GM23338 (cell line): ENCODE results near the gene KNG1.
"Not testable (repeated sequence)": the region's sequence is repeated elsewhere in the genome, so short reads cannot be mapped to it uniquely, and the experiment has no call there.

Experiments
- CREB1 ChIP-seq: fragments of 250-450 bp; sonication (Bioruptor Pico); IDR thresholded peaks from 2 replicates; pipeline ENCODE4 v1.5.0; 2020; ENCODE audit warnings: low read depth, mild to moderate bottlenecking, moderate library complexity
- CTCF ChIP-seq, 2 experiments: fragments of 200-600 bp in 1 of 2; sonication (generic) in 1 of 2; conservative IDR thresholded peaks; 2 replicates each; pipeline versions ENCODE4 v1.5.1 to v1.6.1; 2016 to 2017; ENCODE audit warnings: antibody characterized with exemption in 2 of 2, low read depth in 2 of 2, mild to moderate bottlenecking in 2 of 2, moderate library complexity in 1 of 2
- EZH2 ChIP-seq: fragments of 200-600 bp; sonication (generic); IDR thresholded peaks from one replicate; pipeline ENCODE4 v1.8.0; 2017; ENCODE audit warnings: antibody characterized with exemption, mild to moderate bottlenecking, low read depth; ENCODE audit not compliant: unreplicated experiment
- EZH2phosphoT487 ChIP-seq: fragments of 200-600 bp; sonication (generic); IDR thresholded peaks from one replicate; pipeline ENCODE4 v1.8.1; 2018; ENCODE audit warnings: antibody characterized with exemption; ENCODE audit not compliant: unreplicated experiment
- JUNB ChIP-seq: IDR thresholded peaks from one replicate; pipeline ENCODE4 v1.6.1; 2016; ENCODE audit warnings: antibody characterized with exemption; ENCODE audit not compliant: unreplicated experiment
- NANOG ChIP-seq: IDR thresholded peaks from 2 replicates; pipeline ENCODE4 v1.6.1; 2016; ENCODE audit warnings: antibody characterized with exemption, borderline replicate concordance
- POLR2AphosphoS5 ChIP-seq: IDR thresholded peaks from 2 replicates; pipeline ENCODE4 v1.6.1; 2016; ENCODE audit warnings: antibody characterized with exemption, low read depth
- REST ChIP-seq: IDR thresholded peaks from one replicate; pipeline ENCODE4 v1.6.1; 2018; ENCODE audit warnings: antibody characterized with exemption; ENCODE audit not compliant: unreplicated experiment
- ZNF114 ChIP-seq: fragments of 250-450 bp; sonication (Bioruptor Pico); IDR thresholded peaks from 2 replicates; pipeline ENCODE4 v1.5.0; 2020; ENCODE audit warnings: mild to moderate bottlenecking, moderate library complexity

- TF ChIP-seq CTCF (conservative IDR thresholded peaks at IDR 0.05; ENCODE audit: low read depth in 2 of 2); EZH2; REST; EZH2phosphoT487; ZNF114 (CRISPR knock-in tag); JUNB; CREB1; NANOG; POLR2AphosphoS5: not testable (repeated sequence)
Observed at GRCh38 chr3:186710694-186711093, 6.5 kb upstream of the KNG1 start.
